DND-41 (cell line): Measurements from ENCODE around the gene MEFV.

Source experiments
- CTCF ChIP-seq: IDR thresholded peaks from 2 replicates; pipeline ENCODE4 v1.5.1; 2012; ENCODE audit warnings: borderline replicate concordance, low read length, moderate library complexity, mild to moderate bottlenecking; ENCODE audit not compliant: poor library complexity, severe bottlenecking; ENCODE audit errors: extremely low read depth
- EZH2 ChIP-seq: IDR thresholded peaks from 3 replicates; pipeline ENCODE4 v1.6.1; 2012; ENCODE audit warnings: borderline replicate concordance, low read depth, mild to moderate bottlenecking, moderate library complexity, low read length, inconsistent platforms; ENCODE audit not compliant: severe bottlenecking

- TF ChIP-seq EZH2 (no peak), CTCF (no peak)
Observed at GRCh38 chr16:3192476-3193019, 63.9 kb downstream of the MEFV start.
